ENCODE measurements around the gene SLC7A11.
"Not testable (repeated sequence)": the region's sequence is repeated elsewhere in the genome, so short reads cannot be mapped to it uniquely, and the experiment has no call there.

Gene SLC7A11

GRCh38 chr4:138242834-138243156 lies 646 bp upstream of the SLC7A11 start:
- peak; percentile 35 for DNase-seq (ENCODE audit: low spot score)

DNA sequence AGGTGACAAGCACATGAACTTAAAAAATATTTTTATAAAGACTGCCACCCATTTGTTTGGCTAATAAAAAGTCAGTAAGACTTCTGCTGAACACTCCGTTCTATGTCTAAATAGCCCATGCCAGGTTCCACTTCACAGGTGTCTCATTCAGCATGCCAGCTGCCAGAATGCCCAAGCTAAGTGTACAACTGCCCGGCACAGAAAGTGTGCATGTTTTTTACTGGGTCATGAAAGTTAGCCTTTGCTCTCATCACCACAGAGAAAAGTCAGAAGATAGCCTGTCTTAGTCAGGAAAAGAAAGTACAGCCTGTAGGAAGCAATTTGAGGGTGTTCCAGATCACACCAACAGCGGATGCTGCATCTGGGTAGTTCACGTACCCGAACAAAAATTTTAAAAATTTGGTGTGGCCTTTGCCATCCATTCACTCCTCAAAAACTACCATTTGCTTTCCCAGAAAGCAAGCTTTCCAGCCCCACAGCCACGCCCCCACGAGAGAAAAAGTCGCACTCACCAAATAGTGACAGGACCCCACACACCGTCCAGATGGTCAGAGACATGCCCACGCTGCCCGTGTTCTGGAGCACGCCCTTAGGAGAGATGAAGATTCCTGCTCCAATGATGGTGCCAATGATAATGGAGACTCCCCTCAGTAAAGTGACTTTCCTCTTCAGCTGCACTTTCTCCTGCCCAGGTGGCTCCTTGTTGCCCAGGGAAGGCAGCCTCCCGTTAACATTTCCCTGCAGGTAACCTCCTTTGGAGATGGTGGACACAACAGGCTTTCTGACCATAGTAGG lies 671 bp downstream of the SLC7A11 start:
- no peak for DNase-seq (ENCODE audit: low spot score)

- no peak for DNase-seq (ENCODE audit: low spot score)
Observed at GRCh38 chr4:138239491-138239890, 2.7 kb downstream of the SLC7A11 start.

DNA sequence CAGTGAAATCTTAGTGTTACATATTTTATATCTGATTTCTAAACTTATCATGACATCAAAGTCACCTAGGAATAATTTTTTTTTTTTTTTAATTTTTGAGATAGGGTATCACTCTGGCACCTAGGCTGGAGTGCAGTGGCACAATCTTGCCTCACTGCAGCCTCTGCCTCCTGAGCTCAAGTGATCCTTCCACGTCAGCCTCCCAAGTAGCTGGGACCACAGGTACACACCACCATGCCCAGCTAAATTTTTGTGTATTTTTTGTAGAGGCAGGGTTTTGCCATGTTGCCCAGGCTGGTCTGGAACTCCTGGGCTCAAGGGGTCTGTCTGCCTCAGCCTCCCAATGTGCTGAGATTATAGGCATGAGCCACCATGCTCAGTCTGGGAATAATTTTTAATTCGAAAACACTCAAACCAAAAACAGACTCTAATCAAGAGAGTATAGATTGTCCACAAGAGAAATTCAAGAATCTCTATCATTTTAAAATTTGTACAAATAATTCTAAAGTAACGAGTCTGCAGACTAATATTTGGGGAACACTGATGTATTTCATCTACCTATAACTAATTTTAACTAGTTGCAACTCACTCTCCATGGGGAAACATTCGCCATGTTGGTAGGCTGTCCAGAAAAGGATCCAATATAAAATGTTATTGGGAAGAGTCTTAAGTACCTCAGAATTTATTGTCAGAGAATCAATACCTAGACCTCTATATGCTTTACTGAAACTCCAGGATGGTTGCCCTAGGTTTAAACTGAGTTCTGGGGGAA lies 3.4 kb downstream of the SLC7A11 start:
- no peak for DNase-seq (ENCODE audit: low spot score)

DNA sequence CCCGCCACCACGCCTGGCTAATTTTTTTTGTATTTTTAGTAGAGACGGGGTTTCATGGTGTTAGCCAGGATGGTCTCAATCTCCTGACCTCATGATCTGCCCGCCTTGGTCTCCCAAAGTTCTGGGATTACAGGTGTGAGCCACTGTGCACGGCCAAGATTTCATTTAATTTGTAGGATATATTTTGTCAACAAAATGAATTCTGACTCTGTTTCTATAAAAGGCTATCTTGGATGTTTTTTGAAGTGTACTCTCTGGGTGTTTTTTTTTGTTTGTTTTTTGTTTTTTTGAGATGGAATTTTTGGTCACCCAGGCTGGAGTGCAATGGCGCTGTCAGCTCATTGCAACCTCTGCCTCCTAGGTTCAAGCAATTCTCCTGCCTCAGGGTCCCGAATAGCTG lies 5.0 kb downstream of the SLC7A11 start:
- DNase-seq (ENCODE audit: low spot score) = not testable (repeated sequence)

GRCh38 chr4:138236037-138236436 lies 6.1 kb downstream of the SLC7A11 start:
- DNase-seq (ENCODE audit: low spot score) = no peak

GRCh38 chr4:138235419-138235952 lies 6.7 kb downstream of the SLC7A11 start:
- DNase-seq (ENCODE audit: low spot score) = peak; percentile 30

DNA sequence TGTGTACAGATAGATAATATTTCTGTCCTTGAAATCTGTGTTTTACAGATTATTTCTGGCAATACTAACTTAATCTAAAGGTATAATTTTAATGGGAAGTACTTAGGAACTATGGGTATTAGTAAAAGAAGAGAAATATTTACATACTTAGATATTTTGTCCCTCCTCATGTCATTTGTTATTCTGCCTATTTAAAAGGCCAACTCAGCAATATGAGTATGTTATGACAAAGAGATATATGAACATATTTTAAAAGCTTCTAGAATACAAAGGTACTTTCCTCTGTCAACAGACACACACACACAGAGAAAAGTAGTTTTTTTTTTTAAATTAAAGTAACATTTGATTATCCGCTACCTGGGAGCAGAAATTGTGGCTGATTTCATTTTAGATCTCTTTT lies 7.9 kb downstream of the SLC7A11 start:
- DNase-seq (ENCODE audit: low spot score) = no peak

DNA sequence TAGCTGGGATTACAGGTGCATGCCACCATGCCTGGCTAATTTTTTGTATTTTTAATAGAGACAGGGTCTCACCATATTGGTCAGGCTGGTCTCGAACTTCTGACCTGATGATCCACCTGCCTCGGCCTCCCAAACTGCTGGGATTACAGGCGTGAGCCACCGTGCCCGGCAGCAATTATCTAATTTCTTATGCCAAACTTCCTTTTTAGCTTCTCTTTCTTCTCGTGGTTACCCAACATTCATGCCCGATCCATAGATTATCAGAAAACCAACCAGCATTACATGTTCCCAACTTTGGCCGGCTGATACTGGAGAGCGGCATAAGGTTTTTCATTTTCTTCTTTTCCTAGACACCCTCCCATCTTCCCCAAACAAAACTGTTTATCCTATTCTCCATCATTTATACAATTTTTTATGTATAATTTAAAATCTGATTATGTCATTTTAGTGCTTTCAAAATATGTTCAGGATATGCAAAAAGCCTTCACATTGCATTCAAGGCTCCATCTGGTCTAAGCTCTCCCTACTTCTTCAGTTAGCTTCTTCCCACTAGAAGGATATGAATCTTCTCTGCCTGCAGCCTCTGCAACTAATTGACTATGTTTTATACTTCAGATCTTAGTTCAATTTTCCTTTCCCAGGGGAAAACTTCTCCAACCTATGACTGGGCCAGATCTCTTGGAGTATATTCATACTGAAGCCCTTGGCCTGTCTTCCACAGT lies 8.7 kb downstream of the SLC7A11 start:
- no peak for DNase-seq (ENCODE audit: low spot score)

DNA sequence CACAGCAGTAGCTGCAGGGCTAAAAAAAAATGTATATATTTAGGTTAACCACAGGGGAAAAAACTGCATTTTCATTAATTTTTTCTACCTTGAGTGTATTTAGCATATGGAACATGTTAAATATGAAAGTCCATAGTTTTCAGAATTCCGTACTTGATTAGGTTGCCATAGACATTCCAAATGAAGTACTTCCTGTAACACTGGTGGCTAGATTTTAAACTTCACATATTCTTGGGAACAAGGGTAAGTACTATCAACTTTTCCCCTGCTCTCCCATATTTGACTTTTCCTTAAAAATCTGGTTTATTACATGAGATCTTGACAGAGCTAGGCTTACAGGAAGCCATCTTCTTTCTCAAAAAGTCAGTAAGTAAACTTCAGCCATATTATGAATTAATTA lies 9.8 kb downstream of the SLC7A11 start:
- DNase-seq (ENCODE audit: low spot score) = no peak

DNA sequence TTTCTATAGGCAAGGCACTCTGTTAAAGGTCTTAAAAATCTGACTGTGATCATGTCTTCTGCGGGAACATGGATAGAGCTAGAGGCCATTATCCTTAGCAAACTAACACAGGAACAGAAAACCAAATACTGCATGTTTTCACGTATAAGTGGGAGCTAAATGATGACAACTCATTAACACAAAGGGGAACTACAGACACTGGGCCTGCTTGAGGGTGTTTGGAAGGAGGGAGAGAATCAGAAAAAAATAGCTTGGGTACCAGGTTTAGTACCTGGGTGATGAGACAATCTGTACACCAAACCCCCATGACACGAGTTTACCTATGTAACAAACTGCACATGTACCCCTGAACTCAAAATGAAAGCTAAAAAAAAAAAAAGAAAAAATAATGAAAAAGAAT lies 12.1 kb downstream of the SLC7A11 start:
- DNase-seq (ENCODE audit: low spot score) = no peak

GRCh38 chr4:138229160-138229559 lies 13.0 kb downstream of the SLC7A11 start:
- no peak for DNase-seq (ENCODE audit: low spot score)

GRCh38 chr4:138226351-138226750 lies 15.8 kb downstream of the SLC7A11 start:
- no peak for DNase-seq (ENCODE audit: low spot score)

- no peak for DNase-seq (ENCODE audit: low spot score)
Observed at GRCh38 chr4:138225477-138225876, 16.7 kb downstream of the SLC7A11 start.

- DNase-seq (ENCODE audit: low spot score) = no peak
Observed at GRCh38 chr4:138224614-138225013, 17.5 kb downstream of the SLC7A11 start.

- no peak for DNase-seq (ENCODE audit: low spot score)
Observed at GRCh38 chr4:138223231-138223910, 18.8 kb downstream of the SLC7A11 start.

- no peak for DNase-seq (ENCODE audit: low spot score)
Observed at GRCh38 chr4:138222046-138222445, 20.1 kb downstream of the SLC7A11 start.

DNA sequence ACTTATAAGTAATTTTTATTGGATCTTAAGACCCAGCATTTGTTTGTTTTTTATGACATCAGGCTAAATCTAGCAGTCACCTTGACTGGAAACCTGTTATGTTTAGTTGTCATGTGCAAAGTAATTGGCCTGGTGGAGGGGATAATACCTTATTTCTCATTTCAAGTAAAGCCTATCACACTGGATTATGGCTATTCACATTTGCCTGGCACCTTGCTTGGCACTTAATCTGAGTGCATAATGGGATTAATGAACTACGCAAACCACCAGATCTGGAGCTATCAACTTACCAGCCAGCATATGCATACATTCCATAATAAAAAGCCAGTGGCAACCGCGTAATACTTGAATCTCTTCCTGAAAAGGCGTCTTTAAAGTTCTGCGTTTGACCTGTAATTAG lies 23.2 kb downstream of the SLC7A11 start:
- no peak for DNase-seq (ENCODE audit: low spot score)

DNA sequence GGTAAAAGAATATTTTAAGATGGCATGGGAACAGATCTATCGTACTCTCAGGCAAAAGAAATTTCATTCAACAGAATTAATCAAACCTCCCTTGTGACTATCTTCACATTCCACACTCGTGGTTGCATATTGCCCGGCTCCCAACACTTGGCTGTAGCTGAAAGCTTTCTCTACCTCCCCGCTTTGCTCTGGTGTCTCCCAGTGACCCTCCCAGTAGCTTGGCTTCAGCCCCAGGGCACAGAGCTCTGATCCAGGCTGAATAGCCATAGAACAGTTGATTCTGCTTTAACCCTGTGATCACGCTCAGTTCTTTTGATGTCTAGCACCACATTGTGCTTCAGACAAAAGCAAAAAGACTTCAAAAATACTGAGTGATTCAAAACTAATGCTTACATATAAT lies 24.6 kb downstream of the SLC7A11 start:
- no peak for DNase-seq (ENCODE audit: low spot score)

DNA sequence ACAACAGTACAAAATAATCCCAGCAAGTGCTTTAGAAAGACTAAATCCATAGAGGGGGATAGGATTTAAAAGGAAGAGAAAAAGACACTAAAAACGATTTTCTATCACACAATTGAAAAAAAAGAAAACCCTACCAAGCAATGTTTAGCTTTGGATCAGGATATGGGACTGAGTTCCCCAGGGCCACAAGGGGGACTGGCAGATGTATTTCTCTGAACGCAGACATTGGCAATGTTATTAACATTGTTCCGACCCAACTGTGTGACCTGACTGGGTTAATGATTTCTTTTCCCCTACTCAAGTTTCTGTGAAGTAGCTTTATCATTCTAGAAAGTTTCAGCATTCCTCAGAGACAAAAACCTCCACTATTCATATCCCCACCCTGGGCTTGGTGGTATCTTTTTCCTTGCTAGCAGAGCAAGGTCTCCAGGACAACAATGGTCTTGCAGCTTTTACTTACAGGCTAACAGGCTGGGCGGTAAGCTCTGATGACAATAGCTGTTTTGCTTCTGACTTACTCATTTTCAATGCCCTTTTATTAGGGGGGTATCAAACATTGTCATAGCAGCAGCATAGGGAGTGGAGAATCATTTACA lies 25.8 kb downstream of the SLC7A11 start:
- DNase-seq (ENCODE audit: low spot score) = no peak

DNA sequence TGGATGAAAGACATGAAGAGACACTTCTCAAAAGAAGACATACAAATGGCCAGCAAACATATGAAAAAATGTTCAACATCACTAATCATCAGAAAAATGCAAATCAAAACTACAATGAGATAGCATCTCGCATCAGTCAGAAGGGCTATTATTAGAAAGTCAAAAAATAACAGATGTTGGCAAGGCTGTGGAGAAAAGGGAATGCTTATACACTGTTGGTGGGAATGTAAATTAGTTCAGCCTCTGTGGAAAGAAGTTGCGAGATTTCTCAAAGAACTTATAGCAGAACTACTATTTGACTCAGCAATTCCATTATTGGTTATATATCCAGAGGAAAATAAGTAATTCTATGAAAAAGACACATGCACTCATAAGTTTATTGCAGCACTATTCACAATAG lies 31.6 kb downstream of the SLC7A11 start:
- not testable (repeated sequence) for DNase-seq (ENCODE audit: low spot score)

DNA sequence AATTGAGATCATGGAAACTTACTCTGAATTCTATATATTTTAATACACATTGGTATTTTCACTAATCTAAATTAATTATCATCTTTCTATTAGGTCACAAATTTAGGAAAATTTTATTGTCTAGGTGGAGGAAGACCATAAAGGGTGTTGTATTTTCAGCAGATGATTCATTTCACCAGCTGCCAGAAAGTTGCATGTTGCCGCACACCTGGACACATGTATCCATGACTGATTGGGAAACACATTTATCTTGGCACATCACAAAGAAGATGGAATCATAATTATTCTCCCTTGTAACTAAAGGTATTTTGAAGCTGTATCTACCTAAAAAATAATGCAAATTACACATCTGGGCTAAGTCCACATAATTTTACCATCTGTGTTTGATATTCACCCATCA lies 33.1 kb downstream of the SLC7A11 start:
- no peak for DNase-seq (ENCODE audit: low spot score)

Data from activated CD4-positive, alpha-beta T cell treated with anti-CD3 and anti-CD28 coated beads, Interleukin-2, Interleukin-4, amounts not matched to agents 100 ng/mL and 50 ng/mL, durations not matched to agents 16 hours and 8 hours (primary cell).